Loucy (cell line): ENCODE data around the gene RAMACL.

Source experiments
- CTCF ChIP-seq: fragments of 200-600 bp; sonication (generic); conservative IDR thresholded peaks from 2 replicates; pipeline ENCODE4 v1.5.1; 2014; ENCODE audit warnings: mild to moderate bottlenecking, antibody characterized with exemption, low read length
- EZH2phosphoT487 ChIP-seq: fragments of 200-600 bp; IDR thresholded peaks from 2 replicates; pipeline ENCODE4 v1.6.1; 2018; ENCODE audit warnings: antibody characterized with exemption, mild to moderate bottlenecking, moderate library complexity, borderline replicate concordance

DNA sequence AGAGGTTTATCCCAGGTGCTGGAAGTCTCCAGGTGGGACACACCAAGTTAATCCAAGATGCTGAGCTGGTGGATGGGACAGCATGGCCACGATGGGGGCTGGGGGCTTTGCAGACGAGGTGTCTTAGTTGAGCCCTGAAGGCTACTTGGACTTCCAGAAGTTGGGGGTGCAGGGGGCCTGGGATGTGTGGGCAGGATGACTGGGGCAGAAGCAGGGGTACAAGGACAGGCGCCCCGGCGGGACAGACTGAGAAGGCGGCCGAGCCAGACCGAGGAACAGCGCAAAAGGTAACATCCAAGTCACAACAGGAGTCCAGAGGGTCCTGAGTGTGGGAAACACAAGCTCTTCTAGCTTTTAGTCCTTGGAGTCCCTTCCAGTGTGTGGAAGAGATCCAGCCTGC is 23.8 kb downstream of the RAMACL start:
- TF ChIP-seq CTCF (no peak), EZH2phosphoT487 (no peak)
